ENCODE data around the gene WASHC4. TPM values are rescaled to one million over a fixed set of nuclear protein-coding genes. Genes with fewer than 3 reads are reported as not detected.

Gene WASHC4
- polyA plus RNA-seq, 2 of the 4 experiments (the other 2 are of a cell fraction): 26.5 to 67.6 TPM

DNA sequence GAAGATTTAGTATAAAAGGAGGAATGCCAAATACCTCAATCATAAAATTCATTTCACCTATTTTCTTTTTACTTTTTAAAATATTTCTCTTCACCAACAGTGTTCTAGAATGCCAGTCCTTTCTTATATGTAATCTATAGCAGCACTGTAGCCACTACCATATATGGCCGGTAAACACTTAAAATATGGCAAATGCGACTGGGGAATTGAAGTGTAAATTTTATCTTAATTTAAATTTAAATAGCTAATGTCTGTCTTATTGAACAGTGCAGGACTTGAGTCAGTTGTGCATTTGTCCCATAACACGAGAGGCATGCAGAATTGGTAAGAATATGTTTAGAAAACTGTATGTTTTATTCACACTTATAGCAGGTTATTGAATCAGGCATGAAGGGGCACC lies 50.1 kb downstream of the WASHC4 start:
- CTCF ChIA-PET: no interaction called here

DNA sequence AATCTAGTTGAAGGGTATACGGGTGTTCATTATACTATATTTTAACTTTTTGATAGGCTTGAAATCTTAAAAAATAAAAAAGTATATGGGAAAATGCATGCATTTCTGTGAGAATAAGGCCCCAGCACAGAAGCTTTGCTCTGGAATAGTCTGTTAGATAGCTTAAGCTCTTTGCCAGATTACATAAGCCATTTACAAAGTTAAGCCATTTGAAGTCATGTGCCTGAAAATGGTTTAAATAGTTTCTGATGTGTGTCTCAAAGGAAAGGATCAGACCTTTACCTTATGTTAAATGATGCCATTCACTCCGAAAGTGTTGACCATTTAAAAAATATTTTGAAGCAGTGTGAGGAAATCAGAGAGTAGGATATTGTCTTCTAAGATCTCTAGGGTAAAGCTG lies 51.3 kb downstream of the WASHC4 start:
- no peak overlapping the region for H3K27ac ChIP-seq
- H3K4me2 ChIP-seq: no peak overlapping the region
- POLR2A ChIA-PET: no interaction called here
- FAIRE-seq (peak; percentile 59), DNase-seq (ENCODE audit: low read depth in 1 of 2, low spot score in 1 of 2) (no peak), ATAC-seq (no peak)
- H3K9me3 ChIP-seq: no peaks in the 10 kb centered on the region
- no peaks in the 10 kb centered on the region for H3K4me1 ChIP-seq
- CTCF ChIA-PET: no interaction called here
- WGBS (ENCODE audit: missing lambda C conversion rate): 87% methylated on average over 2 of the region's 2 CpGs
- TF ChIP-seq, protein P1, sequence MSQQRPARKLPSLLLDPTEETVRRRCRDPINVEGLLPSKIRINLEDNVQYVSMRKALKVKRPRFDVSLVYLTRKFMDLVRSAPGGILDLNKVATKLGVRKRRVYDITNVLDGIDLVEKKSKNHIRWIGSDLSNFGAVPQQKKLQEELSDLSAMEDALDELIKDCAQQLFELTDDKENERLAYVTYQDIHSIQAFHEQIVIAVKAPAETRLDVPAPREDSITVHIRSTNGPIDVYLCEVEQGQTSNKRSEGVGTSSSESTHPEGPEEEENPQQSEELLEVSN (IDR thresholded peaks at IDR 0.05; ENCODE audit: borderline replicate concordance, low read depth): no peak
- no peak for TF ChIP-seq RFX5 (IDR thresholded peaks at IDR 0.05)
- no peak for TF ChIP-seq JUN (IDR thresholded peaks at IDR 0.05)
- no peak overlapping the region for H3K4me3 ChIP-seq

More for the DNA sequence above, 50.1 kb downstream of the WASHC4 start:
- POLR2A ChIA-PET: no interaction called here
- FAIRE-seq (no peak), ATAC-seq (no peak), DNase-seq (ENCODE audit: low read depth in 1 of 2, low spot score in 1 of 2) (no peak)
- 88% methylated on average over 3 of the region's 3 CpGs for WGBS (ENCODE audit: missing lambda C conversion rate)
- TF ChIP-seq NR3C1 (IDR thresholded peaks at IDR 0.05): no peak
- TF ChIP-seq ZSCAN20 (CRISPR knock-in tag; IDR thresholded peaks at IDR 0.05): no peak
- no peak for TF ChIP-seq JUN (IDR thresholded peaks at IDR 0.05)
- no peak for TF ChIP-seq JUNB (IDR thresholded peaks at IDR 0.05)
- no peak for TF ChIP-seq TFCP2L1 (CRISPR knock-in tag; IDR thresholded peaks at IDR 0.05)
- TF ChIP-seq, protein P2, sequence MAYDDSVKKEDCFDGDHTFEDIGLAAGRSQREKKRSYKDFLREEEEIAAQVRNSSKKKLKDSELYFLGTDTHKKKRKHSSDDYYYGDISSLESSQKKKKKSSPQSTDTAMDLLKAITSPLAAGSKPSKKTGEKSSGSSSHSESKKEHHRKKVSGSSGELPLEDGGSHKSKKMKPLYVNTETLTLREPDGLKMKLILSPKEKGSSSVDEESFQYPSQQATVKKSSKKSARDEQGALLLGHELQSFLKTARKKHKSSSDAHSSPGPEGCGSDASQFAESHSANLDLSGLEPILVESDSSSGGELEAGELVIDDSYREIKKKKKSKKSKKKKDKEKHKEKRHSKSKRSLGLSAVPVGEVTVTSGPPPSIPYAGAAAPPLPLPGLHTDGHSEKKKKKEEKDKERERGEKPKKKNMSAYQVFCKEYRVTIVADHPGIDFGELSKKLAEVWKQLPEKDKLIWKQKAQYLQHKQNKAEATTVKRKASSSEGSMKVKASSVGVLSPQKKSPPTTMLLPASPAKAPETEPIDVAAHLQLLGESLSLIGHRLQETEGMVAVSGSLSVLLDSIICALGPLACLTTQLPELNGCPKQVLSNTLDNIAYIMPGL (CRISPR knock-in tag; IDR thresholded peaks at IDR 0.05; ENCODE audit: borderline replicate concordance): no peak
- no peak for TF ChIP-seq ZNF302 (CRISPR knock-in tag; IDR thresholded peaks at IDR 0.05)
- no peak for TF ChIP-seq CBX2 (IDR thresholded peaks at IDR 0.05; ENCODE audit: borderline replicate concordance, low read depth)
- TF ChIP-seq HOXA7 (CRISPR knock-in tag; IDR thresholded peaks at IDR 0.05): no peak
- no peak for TF ChIP-seq GATA3 (IDR thresholded peaks at IDR 0.05; ENCODE audit: borderline replicate concordance)
- TF ChIP-seq FOXS1 (CRISPR knock-in tag; IDR thresholded peaks at IDR 0.05): no peak
- TF ChIP-seq, protein P3, sequence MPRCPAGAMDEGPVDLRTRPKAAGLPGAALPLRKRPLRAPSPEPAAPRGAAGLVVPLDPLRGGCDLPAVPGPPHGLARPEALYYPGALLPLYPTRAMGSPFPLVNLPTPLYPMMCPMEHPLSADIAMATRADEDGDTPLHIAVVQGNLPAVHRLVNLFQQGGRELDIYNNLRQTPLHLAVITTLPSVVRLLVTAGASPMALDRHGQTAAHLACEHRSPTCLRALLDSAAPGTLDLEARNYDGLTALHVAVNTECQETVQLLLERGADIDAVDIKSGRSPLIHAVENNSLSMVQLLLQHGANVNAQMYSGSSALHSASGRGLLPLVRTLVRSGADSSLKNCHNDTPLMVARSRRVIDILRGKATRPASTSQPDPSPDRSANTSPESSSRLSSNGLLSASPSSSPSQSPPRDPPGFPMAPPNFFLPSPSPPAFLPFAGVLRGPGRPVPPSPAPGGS (IDR thresholded peaks at IDR 0.05): no peak
- TF ChIP-seq MAZ (IDR thresholded peaks at IDR 0.05; ENCODE audit: borderline replicate concordance, low read depth, low read length): no peak
- TF ChIP-seq FOSB (CRISPR knock-in tag; IDR thresholded peaks at IDR 0.05): no peak
- TF ChIP-seq KDM5A (IDR thresholded peaks at IDR 0.05): no peak
- Histone ChIP-seq H3K4me1 (no peaks in the 10 kb centered on the region), H3K27ac (no peak overlapping the region), H3K4me2 (no peak overlapping the region), H3K9me3 (no peaks in the 10 kb centered on the region), H3K4me3 (no peak overlapping the region)

DNA sequence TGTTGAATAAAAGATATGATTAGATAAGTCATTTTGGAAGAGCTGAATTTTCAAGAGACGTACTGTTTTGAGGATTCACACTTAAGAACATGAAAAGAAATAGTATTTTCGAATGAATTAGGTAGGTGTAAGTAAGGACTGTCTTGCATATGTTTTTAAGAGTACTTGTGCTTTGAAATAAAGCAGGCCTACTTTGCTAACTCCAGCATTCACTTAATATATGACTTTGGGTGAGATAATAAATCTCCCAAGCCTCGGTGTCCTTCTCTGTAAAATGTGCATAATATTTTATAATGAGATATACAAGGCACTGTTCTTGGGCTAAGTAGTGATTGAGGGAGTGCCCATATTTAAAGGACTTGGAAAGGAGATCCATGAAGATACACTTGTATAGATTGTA lies 54.6 kb downstream of the WASHC4 start:
- Histone ChIP-seq H3K27ac (no peak overlapping the region), H3K4me1 (no peaks in the 10 kb centered on the region), H3K4me3 (no peak overlapping the region), H3K9me3 (no peaks in the 10 kb centered on the region), H3K4me2 (no peak overlapping the region)
- POLR2A ChIA-PET: no interaction called here
- no peak for DNase-seq (ENCODE audit: low read depth in 1 of 2, low spot score in 1 of 2)
- no peak for ATAC-seq
- 94% methylated on average over 3 of the region's 3 CpGs for WGBS (ENCODE audit: missing lambda C conversion rate)
- FAIRE-seq: no peak
- CTCF ChIA-PET: no interaction called here
- TF ChIP-seq, protein P4, sequence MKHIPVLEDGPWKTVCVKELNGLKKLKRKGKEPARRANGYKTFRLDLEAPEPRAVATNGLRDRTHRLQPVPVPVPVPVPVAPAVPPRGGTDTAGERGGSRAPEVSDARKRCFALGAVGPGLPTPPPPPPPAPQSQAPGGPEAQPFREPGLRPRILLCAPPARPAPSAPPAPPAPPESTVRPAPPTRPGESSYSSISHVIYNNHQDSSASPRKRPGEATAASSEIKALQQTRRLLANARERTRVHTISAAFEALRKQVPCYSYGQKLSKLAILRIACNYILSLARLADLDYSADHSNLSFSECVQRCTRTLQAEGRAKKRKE (CRISPR knock-in tag; IDR thresholded peaks at IDR 0.05; ENCODE audit: low read depth): no peak
- no peak for TF ChIP-seq NFE2L2 (conservative IDR thresholded peaks at IDR 0.05; ENCODE audit: low read length)
- no peak for TF ChIP-seq EHF (CRISPR knock-in tag; IDR thresholded peaks at IDR 0.05)
- TF ChIP-seq CHD2 (IDR thresholded peaks at IDR 0.05; ENCODE audit: low read length, partially characterized antibody): no peak
- TF ChIP-seq, protein P5, sequence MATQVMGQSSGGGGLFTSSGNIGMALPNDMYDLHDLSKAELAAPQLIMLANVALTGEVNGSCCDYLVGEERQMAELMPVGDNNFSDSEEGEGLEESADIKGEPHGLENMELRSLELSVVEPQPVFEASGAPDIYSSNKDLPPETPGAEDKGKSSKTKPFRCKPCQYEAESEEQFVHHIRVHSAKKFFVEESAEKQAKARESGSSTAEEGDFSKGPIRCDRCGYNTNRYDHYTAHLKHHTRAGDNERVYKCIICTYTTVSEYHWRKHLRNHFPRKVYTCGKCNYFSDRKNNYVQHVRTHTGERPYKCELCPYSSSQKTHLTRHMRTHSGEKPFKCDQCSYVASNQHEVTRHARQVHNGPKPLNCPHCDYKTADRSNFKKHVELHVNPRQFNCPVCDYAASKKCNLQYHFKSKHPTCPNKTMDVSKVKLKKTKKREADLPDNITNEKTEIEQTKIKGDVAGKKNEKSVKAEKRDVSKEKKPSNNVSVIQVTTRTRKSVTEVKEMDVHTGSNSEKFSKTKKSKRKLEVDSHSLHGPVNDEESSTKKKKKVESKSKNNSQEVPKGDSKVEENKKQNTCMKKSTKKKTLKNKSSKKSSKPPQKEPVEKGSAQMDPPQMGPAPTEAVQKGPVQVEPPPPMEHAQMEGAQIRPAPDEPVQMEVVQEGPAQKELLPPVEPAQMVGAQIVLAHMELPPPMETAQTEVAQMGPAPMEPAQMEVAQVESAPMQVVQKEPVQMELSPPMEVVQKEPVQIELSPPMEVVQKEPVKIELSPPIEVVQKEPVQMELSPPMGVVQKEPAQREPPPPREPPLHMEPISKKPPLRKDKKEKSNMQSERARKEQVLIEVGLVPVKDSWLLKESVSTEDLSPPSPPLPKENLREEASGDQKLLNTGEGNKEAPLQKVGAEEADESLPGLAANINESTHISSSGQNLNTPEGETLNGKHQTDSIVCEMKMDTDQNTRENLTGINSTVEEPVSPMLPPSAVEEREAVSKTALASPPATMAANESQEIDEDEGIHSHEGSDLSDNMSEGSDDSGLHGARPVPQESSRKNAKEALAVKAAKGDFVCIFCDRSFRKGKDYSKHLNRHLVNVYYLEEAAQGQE (IDR thresholded peaks at IDR 0.05): no peak
- TF ChIP-seq RFX5 (IDR thresholded peaks at IDR 0.05): no peak
- TF ChIP-seq HEYL (CRISPR knock-in tag; IDR thresholded peaks at IDR 0.05): no peak
- TF ChIP-seq POLR2AphosphoS2 (conservative IDR thresholded peaks at IDR 0.05; ENCODE audit: low read length): no peak
- TF ChIP-seq GATA3 (IDR thresholded peaks at IDR 0.05; ENCODE audit: borderline replicate concordance): no peak
- TF ChIP-seq, protein P6, sequence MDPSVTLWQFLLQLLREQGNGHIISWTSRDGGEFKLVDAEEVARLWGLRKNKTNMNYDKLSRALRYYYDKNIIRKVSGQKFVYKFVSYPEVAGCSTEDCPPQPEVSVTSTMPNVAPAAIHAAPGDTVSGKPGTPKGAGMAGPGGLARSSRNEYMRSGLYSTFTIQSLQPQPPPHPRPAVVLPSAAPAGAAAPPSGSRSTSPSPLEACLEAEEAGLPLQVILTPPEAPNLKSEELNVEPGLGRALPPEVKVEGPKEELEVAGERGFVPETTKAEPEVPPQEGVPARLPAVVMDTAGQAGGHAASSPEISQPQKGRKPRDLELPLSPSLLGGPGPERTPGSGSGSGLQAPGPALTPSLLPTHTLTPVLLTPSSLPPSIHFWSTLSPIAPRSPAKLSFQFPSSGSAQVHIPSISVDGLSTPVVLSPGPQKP (IDR thresholded peaks at IDR 0.05; ENCODE audit: low read depth, low read length): no peak
- no peak for TF ChIP-seq JUNB (IDR thresholded peaks at IDR 0.05)
- TF ChIP-seq TP53 (CRISPR knock-in tag; IDR thresholded peaks at IDR 0.05): no peak
- no peak for TF ChIP-seq POLR2A (IDR thresholded peaks at IDR 0.05; ENCODE audit: low read length)
- TF ChIP-seq HOXB13 (CRISPR knock-in tag; IDR thresholded peaks at IDR 0.05; ENCODE audit: low read depth): no peak
